GM23338 (cell line): ENCODE measurements around the gene USH2A. TPM values are rescaled to one million over a fixed set of nuclear protein-coding genes. Genes with fewer than 3 reads are reported as not detected.

ENCODE experiments used
- ATAC-seq: fragments of 200-7000 bp; cut with Tn5 transposase; 3 replicates; pipeline ENCODE4 v1.9.1; 2020
- DNase-seq: peaks from one replicate; pipeline ENCODE4 v3.0.0-alpha.2; 2015; ENCODE audit warnings: low spot score
- H2AFZ ChIP-seq: fragments of 200-600 bp; sonication (generic); 2 replicates; pipeline ENCODE4 v1.8.0; 2016; ENCODE audit warnings: antibody characterized with exemption, mild to moderate bottlenecking, moderate library complexity
- H3F3A ChIP-seq: fragments of 200-600 bp; sonication (generic); replicated peaks from 2 replicates; pipeline ENCODE4 v1.8.0; 2017; ENCODE audit warnings: antibody characterized with exemption, mixed run types, low read depth
- H3K27ac ChIP-seq: fragments of 200-600 bp; sonication (generic); 2 replicates; pipeline ENCODE4 v1.6.1; 2016; ENCODE audit warnings: low read depth
- H3K27me3 ChIP-seq: fragments of 200-600 bp; sonication (generic); 2 replicates; pipeline ENCODE4 v1.8.0; 2016; ENCODE audit warnings: mild to moderate bottlenecking, mixed run types, moderate library complexity; ENCODE audit not compliant: insufficient read depth
- H3K36me3 ChIP-seq: fragments of 200-600 bp; sonication (generic); 2 replicates; pipeline ENCODE4 v1.8.0; 2016; ENCODE audit warnings: mild to moderate bottlenecking; ENCODE audit not compliant: insufficient read depth
- H3K4me1 ChIP-seq: fragments of 200-600 bp; sonication (generic); 2 replicates; pipeline ENCODE4 v1.8.0; 2016; ENCODE audit warnings: mild to moderate bottlenecking, moderate library complexity; ENCODE audit not compliant: insufficient read depth
- H3K4me2 ChIP-seq: fragments of 200-600 bp; sonication (generic); 2 replicates; pipeline ENCODE4 v1.7.1; 2017; ENCODE audit warnings: mixed run types
- H3K4me3 ChIP-seq: fragments of 200-600 bp; sonication (generic); 2 replicates; pipeline ENCODE4 v1.6.1; 2016; ENCODE audit warnings: mixed run types
- H3K79me2 ChIP-seq: fragments of 200-600 bp; sonication (generic); replicated peaks from 2 replicates; pipeline ENCODE4 v1.8.0; 2017; ENCODE audit warnings: mild to moderate bottlenecking; ENCODE audit not compliant: insufficient read depth
- H3K9me2 ChIP-seq: fragments of 200-600 bp; sonication (generic); 2 replicates; pipeline ENCODE4 v1.8.0; 2017; ENCODE audit not compliant: insufficient read depth
- H4K20me1 ChIP-seq: fragments of 200-600 bp; sonication (generic); replicated peaks from 2 replicates; pipeline ENCODE4 v1.8.0; 2017; ENCODE audit warnings: mild to moderate bottlenecking; ENCODE audit not compliant: insufficient read depth
- H3K27ac Mint-ChIP-seq: 2 replicates; pipeline ENCODE4 v1.8.0; 2020; ENCODE audit warnings: inconsistent platforms, mild to moderate bottlenecking, moderate library complexity, mixed read lengths
- H3K27me3 Mint-ChIP-seq: 3 replicates; pipeline ENCODE4 v1.8.0; 2022; ENCODE audit warnings: low read depth, mild to moderate bottlenecking, moderate library complexity, mixed read lengths, inconsistent platforms; ENCODE audit not compliant: insufficient read depth, poor library complexity
- H3K36me3 Mint-ChIP-seq: 3 replicates; pipeline ENCODE4 v1.8.0; 2021; ENCODE audit warnings: low read depth, mild to moderate bottlenecking, inconsistent platforms, moderate library complexity, mixed read lengths
- H3K4me1 Mint-ChIP-seq: 3 replicates; pipeline ENCODE4 v1.8.0; 2020; ENCODE audit warnings: mild to moderate bottlenecking, inconsistent platforms, mixed read lengths
- H3K4me3 Mint-ChIP-seq: 3 replicates; pipeline ENCODE4 v1.8.0; 2021; ENCODE audit warnings: moderate library complexity, mild to moderate bottlenecking, inconsistent platforms, mixed read lengths
- H3K9me3 Mint-ChIP-seq: 3 replicates; pipeline ENCODE4 v1.8.0; 2020; ENCODE audit warnings: moderate library complexity, mild to moderate bottlenecking, inconsistent platforms, mixed read lengths
- EZH2phosphoT487 ChIP-seq: fragments of 200-600 bp; sonication (generic); IDR thresholded peaks from one replicate; pipeline ENCODE4 v1.8.1; 2018; ENCODE audit warnings: antibody characterized with exemption; ENCODE audit not compliant: unreplicated experiment
- NANOG ChIP-seq: IDR thresholded peaks from 2 replicates; pipeline ENCODE4 v1.6.1; 2016; ENCODE audit warnings: antibody characterized with exemption, borderline replicate concordance
- STAT1 ChIP-seq: IDR thresholded peaks from one replicate; pipeline ENCODE4 v1.6.1; 2016; ENCODE audit warnings: antibody characterized with exemption; ENCODE audit not compliant: unreplicated experiment
- ZNF114 ChIP-seq: fragments of 250-450 bp; sonication (Bioruptor Pico); IDR thresholded peaks from 2 replicates; pipeline ENCODE4 v1.5.0; 2020; ENCODE audit warnings: mild to moderate bottlenecking, moderate library complexity
- ZNF331 ChIP-seq: fragments of 250-450 bp; sonication (Bioruptor Pico); IDR thresholded peaks from 2 replicates; pipeline ENCODE4 v1.5.0; 2020; ENCODE audit warnings: low read depth, mild to moderate bottlenecking, moderate library complexity
- polyA plus RNA-seq: library from polyadenylated mRNA; unstranded; fragments of >200 nt; fragmentation: Nextera tagmentation; extraction: Ambion mirVana; gene quantifications from 2 replicates; pipeline ENCODE4 v1.2.1, GENCODE V29; 2016
- total RNA-seq: library from RNA; depleted of rRNA; stranded (reverse); fragments of >200 nt; shearing (Covaris generic); gene quantifications from 2 replicates; pipeline ENCODE4 v1.2.3, GENCODE V29; 2014
- TF ChIP-seq, protein P1 (sequence below): fragments of 250-450 bp; sonication (Bioruptor Pico); IDR thresholded peaks from 2 replicates; pipeline ENCODE4 v1.5.0; 2020; ENCODE audit warnings: mild to moderate bottlenecking, moderate library complexity
- TF ChIP-seq, protein P2 (sequence below): IDR thresholded peaks from one replicate; pipeline ENCODE4 v1.6.1; 2018; ENCODE audit warnings: antibody characterized with exemption; ENCODE audit not compliant: unreplicated experiment

USH2A gene
- total and polyA plus RNA-seq, 2 experiments from 2014 or later = 0.03 TPM

DNA sequence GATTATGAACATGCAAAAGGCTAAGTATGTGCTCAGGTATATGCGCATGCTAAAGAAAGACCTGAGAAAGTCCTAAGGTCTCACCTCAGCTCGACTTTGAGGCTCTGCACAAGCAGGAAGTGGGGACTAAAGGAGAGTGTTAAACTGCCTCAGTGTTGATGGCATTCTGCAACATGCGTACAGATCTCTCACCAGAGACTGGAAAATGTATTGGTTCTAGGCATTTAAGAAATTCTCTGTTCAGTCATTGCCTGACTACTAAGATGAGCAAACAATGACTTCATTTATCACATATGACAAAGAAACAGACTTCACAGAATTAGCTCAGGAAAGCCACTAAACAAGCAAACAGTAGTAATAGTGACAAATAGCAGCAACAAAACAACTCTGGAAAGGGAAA is 90.8 kb downstream of the USH2A start (continued):
- TF ChIP-seq, protein P1, sequence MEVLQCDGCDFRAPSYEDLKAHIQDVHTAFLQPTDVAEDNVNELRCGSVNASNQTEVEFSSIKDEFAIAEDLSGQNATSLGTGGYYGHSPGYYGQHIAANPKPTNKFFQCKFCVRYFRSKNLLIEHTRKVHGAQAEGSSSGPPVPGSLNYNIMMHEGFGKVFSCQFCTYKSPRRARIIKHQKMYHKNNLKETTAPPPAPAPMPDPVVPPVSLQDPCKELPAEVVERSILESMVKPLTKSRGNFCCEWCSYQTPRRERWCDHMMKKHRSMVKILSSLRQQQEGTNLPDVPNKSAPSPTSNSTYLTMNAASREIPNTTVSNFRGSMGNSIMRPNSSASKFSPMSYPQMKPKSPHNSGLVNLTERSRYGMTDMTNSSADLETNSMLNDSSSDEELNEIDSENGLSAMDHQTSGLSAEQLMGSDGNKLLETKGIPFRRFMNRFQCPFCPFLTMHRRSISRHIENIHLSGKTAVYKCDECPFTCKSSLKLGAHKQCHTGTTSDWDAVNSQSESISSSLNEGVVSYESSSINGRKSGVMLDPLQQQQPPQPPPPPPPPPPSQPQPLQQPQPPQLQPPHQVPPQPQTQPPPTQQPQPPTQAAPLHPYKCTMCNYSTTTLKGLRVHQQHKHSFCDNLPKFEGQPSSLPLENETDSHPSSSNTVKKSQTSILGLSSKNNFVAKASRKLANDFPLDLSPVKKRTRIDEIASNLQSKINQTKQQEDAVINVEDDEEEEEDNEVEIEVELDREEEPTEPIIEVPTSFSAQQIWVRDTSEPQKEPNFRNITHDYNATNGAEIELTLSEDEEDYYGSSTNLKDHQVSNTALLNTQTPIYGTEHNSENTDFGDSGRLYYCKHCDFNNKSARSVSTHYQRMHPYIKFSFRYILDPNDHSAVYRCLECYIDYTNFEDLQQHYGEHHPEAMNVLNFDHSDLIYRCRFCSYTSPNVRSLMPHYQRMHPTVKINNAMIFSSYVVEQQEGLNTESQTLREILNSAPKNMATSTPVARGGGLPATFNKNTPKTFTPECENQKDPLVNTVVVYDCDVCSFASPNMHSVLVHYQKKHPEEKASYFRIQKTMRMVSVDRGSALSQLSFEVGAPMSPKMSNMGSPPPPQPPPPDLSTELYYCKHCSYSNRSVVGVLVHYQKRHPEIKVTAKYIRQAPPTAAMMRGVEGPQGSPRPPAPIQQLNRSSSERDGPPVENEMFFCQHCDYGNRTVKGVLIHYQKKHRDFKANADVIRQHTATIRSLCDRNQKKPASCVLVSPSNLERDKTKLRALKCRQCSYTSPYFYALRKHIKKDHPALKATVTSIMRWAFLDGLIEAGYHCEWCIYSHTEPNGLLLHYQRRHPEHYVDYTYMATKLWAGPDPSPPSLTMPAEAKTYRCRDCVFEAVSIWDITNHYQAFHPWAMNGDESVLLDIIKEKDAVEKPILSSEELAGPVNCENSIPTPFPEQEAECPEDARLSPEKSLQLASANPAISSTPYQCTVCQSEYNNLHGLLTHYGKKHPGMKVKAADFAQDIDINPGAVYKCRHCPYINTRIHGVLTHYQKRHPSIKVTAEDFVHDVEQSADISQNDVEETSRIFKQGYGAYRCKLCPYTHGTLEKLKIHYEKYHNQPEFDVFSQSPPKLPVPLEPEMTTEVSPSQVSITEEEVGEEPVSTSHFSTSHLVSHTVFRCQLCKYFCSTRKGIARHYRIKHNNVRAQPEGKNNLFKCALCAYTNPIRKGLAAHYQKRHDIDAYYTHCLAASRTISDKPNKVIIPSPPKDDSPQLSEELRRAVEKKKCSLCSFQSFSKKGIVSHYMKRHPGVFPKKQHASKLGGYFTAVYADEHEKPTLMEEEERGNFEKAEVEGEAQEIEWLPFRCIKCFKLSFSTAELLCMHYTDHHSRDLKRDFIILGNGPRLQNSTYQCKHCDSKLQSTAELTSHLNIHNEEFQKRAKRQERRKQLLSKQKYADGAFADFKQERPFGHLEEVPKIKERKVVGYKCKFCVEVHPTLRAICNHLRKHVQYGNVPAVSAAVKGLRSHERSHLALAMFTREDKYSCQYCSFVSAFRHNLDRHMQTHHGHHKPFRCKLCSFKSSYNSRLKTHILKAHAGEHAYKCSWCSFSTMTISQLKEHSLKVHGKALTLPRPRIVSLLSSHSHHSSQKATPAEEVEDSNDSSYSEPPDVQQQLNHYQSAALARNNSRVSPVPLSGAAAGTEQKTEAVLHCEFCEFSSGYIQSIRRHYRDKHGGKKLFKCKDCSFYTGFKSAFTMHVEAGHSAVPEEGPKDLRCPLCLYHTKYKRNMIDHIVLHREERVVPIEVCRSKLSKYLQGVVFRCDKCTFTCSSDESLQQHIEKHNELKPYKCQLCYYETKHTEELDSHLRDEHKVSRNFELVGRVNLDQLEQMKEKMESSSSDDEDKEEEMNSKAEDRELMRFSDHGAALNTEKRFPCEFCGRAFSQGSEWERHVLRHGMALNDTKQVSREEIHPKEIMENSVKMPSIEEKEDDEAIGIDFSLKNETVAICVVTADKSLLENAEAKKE (CRISPR knock-in tag) = no peak

DNA sequence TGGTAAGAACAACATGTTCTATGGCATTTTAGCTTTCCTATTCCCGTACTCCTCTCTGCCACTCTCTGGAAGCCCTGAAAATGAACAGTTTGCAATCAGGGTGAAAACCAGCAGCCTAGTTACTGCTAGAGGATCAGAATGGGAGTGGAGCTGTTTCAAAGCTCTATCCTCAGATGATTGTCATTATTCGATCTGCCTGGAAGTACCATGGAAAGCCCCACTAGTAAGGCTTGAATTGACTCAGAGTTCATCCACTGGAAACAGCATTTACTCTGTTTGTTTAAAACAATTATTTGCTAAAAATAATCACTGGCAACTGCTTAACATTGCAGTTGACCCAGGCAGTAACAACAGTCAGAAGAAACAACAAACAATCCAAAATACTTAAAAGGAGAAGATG is 91.2 kb downstream of the USH2A start:
- Histone ChIP-seq H3K4me2 (no peak overlapping the region), H2AFZ (no peak overlapping the region), H3K4me3 (no peak overlapping the region), H3K9me2 (no peaks in the 10 kb centered on the region), H3K79me2 (no peaks in the 10 kb centered on the region), H4K20me1 (no peaks in the 10 kb centered on the region), H3K27me3 (no peaks in the 10 kb centered on the region), H3F3A (no peaks in the 10 kb centered on the region), H3K27ac (no peak overlapping the region), H3K4me1 (no peaks in the 10 kb centered on the region), H3K36me3 (no peaks in the 10 kb centered on the region)
- Mint-ChIP-seq H3K9me3 (no peaks in the 10 kb centered on the region), H3K4me1 (no peaks in the 10 kb centered on the region), H3K27me3 (no peaks in the 10 kb centered on the region), H3K36me3 (no peaks in the 10 kb centered on the region), H3K27ac (no peak overlapping the region), H3K4me3 (no peak overlapping the region)
- ATAC-seq (no peak), DNase-seq (no peak)
- TF ChIP-seq STAT1 (no peak), NANOG (no peak), EZH2phosphoT487 (no peak), ZNF331 (CRISPR knock-in tag) (no peak), ZNF114 (no peak)
- TF ChIP-seq, protein P2, sequence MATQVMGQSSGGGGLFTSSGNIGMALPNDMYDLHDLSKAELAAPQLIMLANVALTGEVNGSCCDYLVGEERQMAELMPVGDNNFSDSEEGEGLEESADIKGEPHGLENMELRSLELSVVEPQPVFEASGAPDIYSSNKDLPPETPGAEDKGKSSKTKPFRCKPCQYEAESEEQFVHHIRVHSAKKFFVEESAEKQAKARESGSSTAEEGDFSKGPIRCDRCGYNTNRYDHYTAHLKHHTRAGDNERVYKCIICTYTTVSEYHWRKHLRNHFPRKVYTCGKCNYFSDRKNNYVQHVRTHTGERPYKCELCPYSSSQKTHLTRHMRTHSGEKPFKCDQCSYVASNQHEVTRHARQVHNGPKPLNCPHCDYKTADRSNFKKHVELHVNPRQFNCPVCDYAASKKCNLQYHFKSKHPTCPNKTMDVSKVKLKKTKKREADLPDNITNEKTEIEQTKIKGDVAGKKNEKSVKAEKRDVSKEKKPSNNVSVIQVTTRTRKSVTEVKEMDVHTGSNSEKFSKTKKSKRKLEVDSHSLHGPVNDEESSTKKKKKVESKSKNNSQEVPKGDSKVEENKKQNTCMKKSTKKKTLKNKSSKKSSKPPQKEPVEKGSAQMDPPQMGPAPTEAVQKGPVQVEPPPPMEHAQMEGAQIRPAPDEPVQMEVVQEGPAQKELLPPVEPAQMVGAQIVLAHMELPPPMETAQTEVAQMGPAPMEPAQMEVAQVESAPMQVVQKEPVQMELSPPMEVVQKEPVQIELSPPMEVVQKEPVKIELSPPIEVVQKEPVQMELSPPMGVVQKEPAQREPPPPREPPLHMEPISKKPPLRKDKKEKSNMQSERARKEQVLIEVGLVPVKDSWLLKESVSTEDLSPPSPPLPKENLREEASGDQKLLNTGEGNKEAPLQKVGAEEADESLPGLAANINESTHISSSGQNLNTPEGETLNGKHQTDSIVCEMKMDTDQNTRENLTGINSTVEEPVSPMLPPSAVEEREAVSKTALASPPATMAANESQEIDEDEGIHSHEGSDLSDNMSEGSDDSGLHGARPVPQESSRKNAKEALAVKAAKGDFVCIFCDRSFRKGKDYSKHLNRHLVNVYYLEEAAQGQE = no peak
